ENCODE measurements around the gene DND1.

GRCh38 chr5:140707812-140708211, 34.4 kb upstream of the DND1 start:
- TF ChIP-seq CTCF (IDR thresholded peaks at IDR 0.05) (no peak), USF1 (CRISPR knock-in tag; IDR thresholded peaks at IDR 0.05) (no peak), SP1 (CRISPR knock-in tag; conservative IDR thresholded peaks at IDR 0.05) (no peak), MAX (CRISPR knock-in tag; IDR thresholded peaks at IDR 0.05) (no peak), ATF1 (CRISPR knock-in tag; IDR thresholded peaks at IDR 0.05) (no peak), USF2 (CRISPR knock-in tag; IDR thresholded peaks at IDR 0.05) (no peak), ZNF423 (CRISPR knock-in tag; IDR thresholded peaks at IDR 0.05) (no peak)
